Keratinocyte (primary cell): ENCODE results near the gene AK8.

Experiments used
- CTCF ChIP-seq, 3 experiments: IDR thresholded peaks in 1 of 3; conservative IDR thresholded peaks in 1 of 3; optimal IDR thresholded peaks in 1 of 3; 2 replicates in 2 of 3; 3 replicates in 1 of 3; pipeline versions ENCODE3 to v1.5.1; 2011; ENCODE audit warnings: low read length in 3 of 3, mild to moderate bottlenecking in 3 of 3, moderate library complexity in 2 of 3, control low read depth in 1 of 3, inconsistent platforms in 1 of 3; ENCODE audit not compliant: insufficient read depth in 2 of 3; ENCODE audit errors: extremely low read depth in 1 of 3
- EZH2 ChIP-seq: IDR thresholded peaks from one replicate; pipeline ENCODE4 v1.6.1; 2012; ENCODE audit warnings: inconsistent platforms, mild to moderate bottlenecking, low read length, moderate library complexity

GRCh38 chr9:132818588-132818987 lies 59.5 kb downstream of the AK8 start:
- TF ChIP-seq EZH2 (no peak), CTCF (optimal IDR thresholded peaks at IDR 0.05 in 1 of 3, IDR thresholded peaks at IDR 0.05 in 1 of 3, conservative IDR thresholded peaks at IDR 0.05 in 1 of 3; ENCODE audit: extremely low read depth in 1 of 3, insufficient read depth in 2 of 3, low read length in 3 of 3) (no peak)
